GM12874 (cell line): Measurements from ENCODE around the gene MBD3.

Experiments
- TF ChIP-seq, protein P1 (sequence below): IDR thresholded peaks from 2 replicates; pipeline ENCODE4 v1.5.1; 2011; ENCODE audit warnings: low read depth, mild to moderate bottlenecking, control low read depth, low read length, moderate library complexity; ENCODE audit not compliant: insufficient read depth

The MBD3 gene

GRCh38 chr19:1524287-1524971 is 68.2 kb downstream of the MBD3 start:
- TF ChIP-seq, protein P1, sequence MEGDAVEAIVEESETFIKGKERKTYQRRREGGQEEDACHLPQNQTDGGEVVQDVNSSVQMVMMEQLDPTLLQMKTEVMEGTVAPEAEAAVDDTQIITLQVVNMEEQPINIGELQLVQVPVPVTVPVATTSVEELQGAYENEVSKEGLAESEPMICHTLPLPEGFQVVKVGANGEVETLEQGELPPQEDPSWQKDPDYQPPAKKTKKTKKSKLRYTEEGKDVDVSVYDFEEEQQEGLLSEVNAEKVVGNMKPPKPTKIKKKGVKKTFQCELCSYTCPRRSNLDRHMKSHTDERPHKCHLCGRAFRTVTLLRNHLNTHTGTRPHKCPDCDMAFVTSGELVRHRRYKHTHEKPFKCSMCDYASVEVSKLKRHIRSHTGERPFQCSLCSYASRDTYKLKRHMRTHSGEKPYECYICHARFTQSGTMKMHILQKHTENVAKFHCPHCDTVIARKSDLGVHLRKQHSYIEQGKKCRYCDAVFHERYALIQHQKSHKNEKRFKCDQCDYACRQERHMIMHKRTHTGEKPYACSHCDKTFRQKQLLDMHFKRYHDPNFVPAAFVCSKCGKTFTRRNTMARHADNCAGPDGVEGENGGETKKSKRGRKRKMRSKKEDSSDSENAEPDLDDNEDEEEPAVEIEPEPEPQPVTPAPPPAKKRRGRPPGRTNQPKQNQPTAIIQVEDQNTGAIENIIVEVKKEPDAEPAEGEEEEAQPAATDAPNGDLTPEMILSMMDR = no peak
